GM13976 (cell line): Measurements from ENCODE around the gene ITCH.

Source experiments
- DNase-seq: peaks from one replicate; pipeline ENCODE4 v3.0.0; 2012; ENCODE audit warnings: low spot score
- in situ Hi-C: fragments of 300-500 bp; cut with MboI; formaldehyde crosslinking; loops from one replicate; pipeline ENCODE4 v1.12.0; 2022; ENCODE audit warnings: low sequenced_read_pairs, mixed read lengths, inconsistent platforms; ENCODE audit not compliant: unreplicated experiment
- TF ChIP-seq, protein P1 (sequence below): IDR thresholded peaks from 2 replicates; pipeline ENCODE4 v1.5.1; 2012; ENCODE audit warnings: borderline replicate concordance, mild to moderate bottlenecking; ENCODE audit not compliant: insufficient read depth; ENCODE audit errors: extremely low read depth, missing control alignments, control extremely low read depth

The ITCH gene

DNA sequence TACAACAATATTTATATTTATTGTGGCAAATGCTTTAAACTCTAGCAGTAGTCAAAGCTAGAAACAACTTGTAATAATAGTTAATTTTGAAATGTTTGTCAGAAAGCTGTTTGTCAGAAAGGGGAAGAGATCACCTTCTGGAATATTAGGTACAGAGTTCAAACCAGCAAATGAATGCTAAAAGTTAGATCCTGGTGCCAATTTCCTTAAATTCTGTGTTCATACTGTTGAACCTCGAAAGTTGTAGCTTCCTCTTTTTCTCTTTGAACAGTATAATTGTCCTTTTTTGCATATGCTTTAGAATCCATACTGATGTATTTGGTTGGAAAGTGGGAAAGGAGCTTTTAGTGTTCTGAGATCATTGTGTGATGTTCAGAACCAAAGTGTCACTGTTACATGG, 22.4 kb downstream of the ITCH start:
- DNase-seq: no peak
- in situ Hi-C loops: no loop called here
- TF ChIP-seq, protein P1, sequence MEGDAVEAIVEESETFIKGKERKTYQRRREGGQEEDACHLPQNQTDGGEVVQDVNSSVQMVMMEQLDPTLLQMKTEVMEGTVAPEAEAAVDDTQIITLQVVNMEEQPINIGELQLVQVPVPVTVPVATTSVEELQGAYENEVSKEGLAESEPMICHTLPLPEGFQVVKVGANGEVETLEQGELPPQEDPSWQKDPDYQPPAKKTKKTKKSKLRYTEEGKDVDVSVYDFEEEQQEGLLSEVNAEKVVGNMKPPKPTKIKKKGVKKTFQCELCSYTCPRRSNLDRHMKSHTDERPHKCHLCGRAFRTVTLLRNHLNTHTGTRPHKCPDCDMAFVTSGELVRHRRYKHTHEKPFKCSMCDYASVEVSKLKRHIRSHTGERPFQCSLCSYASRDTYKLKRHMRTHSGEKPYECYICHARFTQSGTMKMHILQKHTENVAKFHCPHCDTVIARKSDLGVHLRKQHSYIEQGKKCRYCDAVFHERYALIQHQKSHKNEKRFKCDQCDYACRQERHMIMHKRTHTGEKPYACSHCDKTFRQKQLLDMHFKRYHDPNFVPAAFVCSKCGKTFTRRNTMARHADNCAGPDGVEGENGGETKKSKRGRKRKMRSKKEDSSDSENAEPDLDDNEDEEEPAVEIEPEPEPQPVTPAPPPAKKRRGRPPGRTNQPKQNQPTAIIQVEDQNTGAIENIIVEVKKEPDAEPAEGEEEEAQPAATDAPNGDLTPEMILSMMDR: no peak

DNA sequence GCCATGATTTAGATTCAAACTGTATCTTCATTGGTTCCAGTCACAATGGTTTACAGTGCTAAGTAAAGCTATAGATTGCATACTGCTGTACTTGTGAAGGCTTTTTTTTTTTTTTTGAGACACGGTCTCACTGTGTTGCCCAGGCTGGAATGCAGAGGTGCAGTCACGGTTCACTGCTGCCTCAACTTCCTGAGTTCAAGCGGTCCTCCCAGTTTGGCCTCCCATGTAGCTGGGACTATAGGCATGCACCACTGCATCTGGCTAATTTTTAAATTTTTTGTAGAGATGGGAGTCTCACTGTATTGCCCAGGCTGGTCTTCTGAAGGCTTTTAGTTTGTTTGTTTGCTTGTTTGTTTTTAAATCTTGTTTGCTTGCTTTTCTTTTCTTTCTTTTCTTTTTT, 24.9 kb downstream of the ITCH start:
- in situ Hi-C loops: no loop called here
- TF ChIP-seq, protein P1: no peak
- no peak for DNase-seq

DNA sequence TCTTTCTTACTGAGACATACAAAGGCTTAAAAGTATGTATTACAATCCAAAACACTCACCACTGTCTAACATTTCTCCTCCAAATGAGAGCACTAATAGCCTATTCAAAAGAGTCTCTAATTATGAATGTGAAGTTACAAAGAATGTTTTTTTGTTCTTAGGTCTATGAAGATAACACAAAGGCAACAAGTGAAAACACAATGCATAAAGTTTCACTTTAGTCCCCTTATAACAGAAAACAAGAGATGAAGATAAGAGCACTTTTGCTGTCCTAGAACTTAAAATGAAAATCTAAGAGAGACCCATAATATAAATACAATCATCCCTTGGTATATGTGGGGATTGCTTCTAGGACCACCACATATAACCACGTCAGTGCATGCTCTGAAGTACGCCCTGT, 25.6 kb downstream of the ITCH start:
- TF ChIP-seq, protein P1: no peak
- no peak for DNase-seq
- in situ Hi-C loops: no loop called here

DNA sequence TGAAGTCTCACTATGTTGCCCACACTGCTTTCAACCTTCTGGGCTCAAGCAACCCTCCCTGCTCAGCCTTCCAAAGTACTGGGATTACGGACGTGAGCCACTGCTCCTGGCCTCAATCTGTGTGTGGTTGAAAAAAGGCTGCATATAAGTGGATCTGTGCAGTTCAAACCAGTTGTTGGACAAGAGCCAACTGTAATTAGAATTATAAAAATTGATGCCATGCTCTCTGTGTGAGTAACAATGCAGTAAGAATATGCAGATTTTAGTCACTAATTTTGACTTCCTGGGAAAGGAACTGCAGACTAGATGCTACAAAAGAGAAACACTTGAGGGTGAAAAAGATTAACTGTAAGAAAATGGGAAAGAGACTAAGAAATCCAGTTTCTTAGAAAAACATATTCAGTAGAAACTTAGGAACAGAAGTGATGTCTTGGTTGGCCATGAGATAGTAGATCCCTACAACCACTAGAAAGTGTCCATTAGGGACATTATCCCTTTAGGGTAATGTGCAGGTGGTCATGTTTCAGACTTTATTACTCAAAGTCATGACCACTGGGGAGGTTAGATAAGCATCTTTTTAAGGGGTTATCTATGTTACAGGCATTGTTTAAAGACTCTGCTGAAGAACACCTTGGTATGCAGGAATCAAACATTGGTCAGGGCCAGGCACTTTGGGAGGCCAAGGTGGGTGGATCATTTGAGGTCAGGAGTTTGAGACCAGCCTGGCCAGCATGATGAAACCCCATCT, 26.3 kb downstream of the ITCH start:
- in situ Hi-C loops: no loop called here
- no peak for DNase-seq
- TF ChIP-seq, protein P1: no peak

DNA sequence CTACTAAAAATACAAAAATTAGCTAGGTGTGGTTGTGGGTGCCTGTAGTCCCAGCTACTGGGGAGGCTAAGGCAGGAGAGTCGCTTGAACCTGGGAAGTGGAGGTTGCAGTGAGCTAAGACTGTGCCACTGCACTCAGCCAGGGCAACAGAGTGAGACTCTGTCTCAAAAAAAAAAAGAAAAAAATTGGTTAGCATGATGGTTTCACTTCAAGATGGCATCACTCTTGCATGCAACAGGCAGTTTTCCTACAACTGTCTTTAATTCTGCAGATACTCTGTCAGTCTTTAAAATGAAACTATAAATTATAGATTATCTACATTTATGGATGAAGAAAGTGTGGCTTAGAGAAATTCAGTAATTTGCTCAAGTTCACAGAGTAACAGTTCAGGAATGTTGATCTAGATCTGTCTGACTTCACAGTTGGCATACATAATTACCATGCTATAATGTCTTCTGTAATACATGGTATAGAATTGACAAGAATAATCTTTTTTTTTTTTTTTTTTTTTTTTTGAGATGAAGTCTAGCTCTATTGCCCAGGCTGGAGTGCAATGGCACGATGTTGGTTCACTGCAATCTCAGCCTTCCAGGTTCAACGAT, 27.0 kb downstream of the ITCH start:
- DNase-seq: no peak
- TF ChIP-seq, protein P1: no peak
- in situ Hi-C loops: no loop called here

DNA sequence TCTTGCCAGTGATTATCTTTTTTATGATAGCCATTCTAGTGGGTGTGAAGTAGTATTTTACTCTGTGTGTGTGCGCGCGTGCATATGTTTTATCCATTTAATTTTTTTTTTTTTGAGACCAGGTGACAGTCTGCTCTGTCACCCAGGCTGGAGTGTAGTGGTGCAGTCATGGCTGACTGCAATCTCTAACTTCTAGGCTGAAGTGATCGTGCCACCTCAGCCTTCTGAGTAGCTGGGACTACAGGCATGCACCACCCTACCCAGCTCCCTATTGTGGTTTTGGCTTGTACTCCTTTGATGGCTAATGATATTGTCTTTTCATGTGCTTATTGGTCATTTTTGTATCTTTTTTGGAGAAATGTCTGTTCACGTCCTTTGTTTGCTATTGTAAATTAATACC, 33.3 kb downstream of the ITCH start:
- no peak for DNase-seq
- in situ Hi-C loops: no loop called here
- TF ChIP-seq, protein P1: no peak
